Sigmoid colon (tissue), 7 donors: ENCODE results near the gene C13orf46. TPM values are rescaled to one million over a fixed set of nuclear protein-coding genes. Genes with fewer than 3 reads are reported as not detected.

Source experiments
- DNase-seq: peaks from one replicate; pipeline ENCODE4 v3.0.0-alpha.2; 2019
- H3K27ac ChIP-seq, 4 donors: fragments of 200-600 bp; sonication (generic); one replicate each; pipeline ENCODE4 v1.5.1; 2016 to 2019; ENCODE audit warnings: mild to moderate bottlenecking in 1 of 4
- H3K27me3 ChIP-seq, 3 donors: fragments of 200-600 bp; sonication (generic); one replicate each; pipeline ENCODE4 v1.5.1; 2019; ENCODE audit warnings: mild to moderate bottlenecking in 1 of 3
- H3K36me3 ChIP-seq, 4 donors: fragments of 200-600 bp; sonication (generic); one replicate each; pipeline ENCODE4 v1.5.1; 2016 to 2019
- H3K4me1 ChIP-seq, 4 donors: fragments of 200-600 bp; sonication (generic); one replicate each; pipeline ENCODE4 v1.5.1; 2017 to 2019
- H3K4me3 ChIP-seq, 4 donors: fragments of 200-600 bp; sonication (generic); one replicate each; pipeline ENCODE4 v1.5.1; 2017 to 2019; ENCODE audit warnings: mild to moderate bottlenecking in 2 of 4, moderate library complexity in 1 of 4
- H3K9me3 ChIP-seq, 4 donors: fragments of 200-600 bp in 3 of 4; sonication (generic) in 3 of 4; one replicate each; pipeline versions ENCODE4 v1.5.1 to v1.6.1; 2013 to 2019
- CTCF ChIP-seq, 4 experiments: fragments of 450-650 bp in 3 of 4; fragments of 200-600 bp in 1 of 4; IDR thresholded peaks; one replicate each; pipeline ENCODE4 v1.5.1; 2016 to 2019; ENCODE audit warnings: antibody characterized with exemption in 4 of 4, mild to moderate bottlenecking in 3 of 4, moderate library complexity in 2 of 4
- EP300 ChIP-seq, 4 donors: sonication (generic); formaldehyde crosslinking; IDR thresholded peaks; one replicate each; pipeline ENCODE4 v1.6.1; 2017; ENCODE audit warnings: antibody characterized with exemption in 4 of 4
- POLR2A ChIP-seq, 2 donors: fragments of 450-650 bp; IDR thresholded peaks; one replicate each; pipeline ENCODE4 v1.6.1; 2016; ENCODE audit warnings: antibody characterized with exemption in 2 of 2, mild to moderate bottlenecking in 2 of 2, moderate library complexity in 2 of 2
- POLR2AphosphoS5 ChIP-seq, 4 donors: sonication (generic); formaldehyde crosslinking; IDR thresholded peaks; one replicate each; pipeline ENCODE4 v1.6.1; 2017; ENCODE audit warnings: antibody characterized with exemption in 4 of 4
- WGBS, 2 donors: extraction: QIAGEN DNeasy Blood & Tissue Kit; methylation state at CpG; one replicate each; pipeline ENCODE4 v1.1.7; 2013; 5-methylcytosine and 5-hydroxymethylcytosine counted together
- intact Hi-C: fragments of 100-400 bp; cut with DNase I; formaldehyde crosslinking; loops from one replicate; pipeline ENCODE4 v1.15.1; 2023
- polyA plus RNA-seq, 3 donors: library from polyadenylated mRNA; stranded (reverse); fragments of 200-250 nt; gene quantifications; one replicate each; pipeline ENCODE4 v1.2.3, GENCODE V29; 2013
- total RNA-seq, 4 donors: library from RNA; depleted of rRNA; stranded (reverse); fragments of >200 nt; gene quantifications; one replicate each; pipeline ENCODE4 v1.1.0, GENCODE V29; 2016
- donor health status: healthy with polysubstance abuse.
- donor health status: Bipolar disorder and iron deficiency.
- donor health status: healthy.

C13orf46 gene
- total RNA-seq (10 to 100 TPM in 1 of 4 donors, under 1 TPM in 2, not detected in 1; 0.71 to 11.9 (median 0.81) TPM), polyA plus RNA-seq (1 to 10 TPM in 1 of 3 donors, under 1 TPM in 1, not detected in 1; 0.23 to 1.2 TPM)

DNA sequence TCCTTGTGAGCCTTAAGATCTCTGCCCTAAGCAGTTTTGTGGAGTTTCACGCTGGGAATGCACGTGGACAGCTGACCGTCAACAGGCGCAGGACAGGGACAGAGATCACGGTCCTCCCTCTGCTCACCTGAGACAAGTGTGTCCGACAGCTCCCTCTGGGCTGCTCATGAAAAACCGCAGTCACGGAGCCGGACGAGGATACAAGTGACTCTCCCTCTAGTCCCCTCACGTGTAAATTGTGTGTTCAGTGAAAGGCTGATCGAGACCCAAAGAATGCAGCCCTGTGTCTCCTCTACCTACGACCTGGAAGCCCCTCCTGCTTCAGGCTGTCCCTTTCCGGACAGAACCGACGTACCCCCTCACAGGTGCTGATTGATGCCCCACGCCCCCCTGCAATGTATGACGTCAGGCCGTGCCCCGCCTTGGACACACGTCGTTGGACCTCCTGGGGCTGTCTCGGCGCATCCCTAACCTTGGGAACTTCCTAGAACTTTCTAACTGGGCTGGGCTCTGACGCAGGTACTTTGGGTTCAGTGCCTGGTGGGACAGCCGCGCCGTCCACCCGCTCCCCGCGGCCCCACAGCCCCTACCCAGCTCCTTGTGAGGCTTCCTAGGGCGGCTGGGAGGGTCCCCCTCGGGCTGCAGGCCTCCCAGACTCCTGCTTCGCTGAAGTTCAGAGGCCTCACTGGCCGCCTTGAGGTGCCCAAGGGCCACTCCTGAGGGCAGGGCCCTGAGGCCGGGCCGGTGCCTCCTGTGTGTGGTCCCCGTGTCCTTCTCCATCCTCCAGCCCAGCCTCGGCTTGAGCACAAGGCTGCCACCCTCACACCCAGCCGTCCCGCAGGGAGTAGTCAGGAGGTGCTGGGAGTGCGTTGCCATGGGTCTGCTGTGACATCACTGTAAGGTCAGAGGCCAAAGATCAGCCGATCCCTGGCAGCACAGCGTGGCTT lies at the start of gene C13orf46:
Gene C13orf46 (minus strand): TSS at position 859 of the 947 bp plus-strand sequence. CDS start 79 bp downstream, at position 780.
- Histone ChIP-seq H3K27ac (peak within 1 kb of the TSS in 1 of 4 donors; percentile 89), H3K4me3 (no peak within 1 kb of the TSS), H3K36me3 (peaks cover 4 to 36% (median 10%) of the 10 kb centered on the region in 4 donors), H3K9me3 (no peaks in the 10 kb centered on the region), H3K4me1 (peaks cover 0 to 29% (median 25%) of the 10 kb centered on the region in 4 donors), H3K27me3 (no peaks in the 10 kb centered on the region)
- 85 to 91% methylated on average over 44 of the region's 44 CpGs for WGBS, 2 donors
- peak; percentile 64 for DNase-seq
- intact Hi-C loops, result no loop called here
- TF ChIP-seq POLR2A (IDR thresholded peaks at IDR 0.05), result no peak
- TF ChIP-seq EP300 (IDR thresholded peaks at IDR 0.05), result no peak
- TF ChIP-seq CTCF (IDR thresholded peaks at IDR 0.05), result no peak
- no peak for TF ChIP-seq POLR2AphosphoS5 (IDR thresholded peaks at IDR 0.05)

DNA sequence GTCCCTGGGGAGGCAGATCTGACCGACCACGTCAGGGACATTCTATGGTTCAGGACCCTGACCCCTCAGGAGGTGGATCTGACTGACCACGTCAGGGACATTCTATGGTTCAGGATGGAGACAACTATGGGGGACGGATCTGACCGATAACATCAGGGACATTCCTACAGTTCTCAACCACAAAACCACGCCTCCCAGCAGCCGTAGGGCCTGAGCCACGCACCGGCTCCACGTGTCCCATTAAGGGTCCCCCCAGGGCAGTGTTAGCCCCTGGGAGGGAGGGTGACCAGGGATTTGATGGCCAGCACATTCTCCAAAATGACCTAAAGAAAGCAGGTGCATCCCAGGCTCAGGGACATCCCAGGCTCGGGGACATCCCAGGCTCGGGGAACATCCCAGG lies 49.0 kb upstream of the C13orf46 start:
- no peak for TF ChIP-seq CTCF (IDR thresholded peaks at IDR 0.05)
- no peak for TF ChIP-seq POLR2AphosphoS5 (IDR thresholded peaks at IDR 0.05)
- TF ChIP-seq EP300 (IDR thresholded peaks at IDR 0.05), result no peak
- no peak for TF ChIP-seq POLR2A (IDR thresholded peaks at IDR 0.05)
- intact Hi-C loops, result no loop called here
- no peak for DNase-seq
- Histone ChIP-seq H3K4me1 (peaks cover 0 to 32% (median 29%) of the 10 kb centered on the region in 4 donors), H3K27ac (no peak overlapping the region), H3K4me3 (no peak overlapping the region), H3K36me3 (peaks cover 0 to 56% (median 24%) of the 10 kb centered on the region in 4 donors), H3K27me3 (no peaks in the 10 kb centered on the region), H3K9me3 (no peaks in the 10 kb centered on the region)
- 90 to 93% methylated on average over 12 of the region's 12 CpGs for WGBS, 2 donors

DNA sequence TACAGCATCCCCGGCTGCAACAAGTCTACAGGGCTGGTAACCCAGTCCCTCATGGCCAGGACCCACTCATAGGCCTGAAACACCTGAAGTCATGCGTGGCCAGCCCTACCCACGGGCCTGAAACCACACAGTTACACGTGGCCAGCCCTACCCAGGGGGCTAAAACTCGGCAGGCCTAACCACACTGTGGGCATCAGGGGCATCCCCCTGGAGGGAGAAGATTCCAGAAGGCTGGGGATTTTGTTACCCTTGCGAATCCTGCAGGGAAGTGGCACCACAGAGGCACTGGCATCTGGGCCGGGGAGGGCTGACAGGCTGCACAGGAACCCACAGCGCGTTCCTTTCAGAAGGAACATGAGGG lies 48.4 kb upstream of the C13orf46 start:
- H3K4me3 ChIP-seq, result no peak overlapping the region
- H3K36me3 ChIP-seq, result peaks cover 2 to 62% (median 24%) of the 10 kb centered on the region in 4 donors
- H3K27me3 ChIP-seq, result no peaks in the 10 kb centered on the region
- no peak overlapping the region for H3K27ac ChIP-seq
- no peak for DNase-seq
- intact Hi-C loops, result no loop called here
- peaks cover 0 to 26% (median 23%) of the 10 kb centered on the region in 4 donors for H3K4me1 ChIP-seq
- H3K9me3 ChIP-seq, result no peaks in the 10 kb centered on the region
- no peak for TF ChIP-seq POLR2A (IDR thresholded peaks at IDR 0.05)
- TF ChIP-seq CTCF (IDR thresholded peaks at IDR 0.05), result no peak
- TF ChIP-seq POLR2AphosphoS5 (IDR thresholded peaks at IDR 0.05), result no peak
- TF ChIP-seq EP300 (IDR thresholded peaks at IDR 0.05), result no peak
- 87 to 90% methylated on average over 9 of the region's 9 CpGs for WGBS, 2 donors

DNA sequence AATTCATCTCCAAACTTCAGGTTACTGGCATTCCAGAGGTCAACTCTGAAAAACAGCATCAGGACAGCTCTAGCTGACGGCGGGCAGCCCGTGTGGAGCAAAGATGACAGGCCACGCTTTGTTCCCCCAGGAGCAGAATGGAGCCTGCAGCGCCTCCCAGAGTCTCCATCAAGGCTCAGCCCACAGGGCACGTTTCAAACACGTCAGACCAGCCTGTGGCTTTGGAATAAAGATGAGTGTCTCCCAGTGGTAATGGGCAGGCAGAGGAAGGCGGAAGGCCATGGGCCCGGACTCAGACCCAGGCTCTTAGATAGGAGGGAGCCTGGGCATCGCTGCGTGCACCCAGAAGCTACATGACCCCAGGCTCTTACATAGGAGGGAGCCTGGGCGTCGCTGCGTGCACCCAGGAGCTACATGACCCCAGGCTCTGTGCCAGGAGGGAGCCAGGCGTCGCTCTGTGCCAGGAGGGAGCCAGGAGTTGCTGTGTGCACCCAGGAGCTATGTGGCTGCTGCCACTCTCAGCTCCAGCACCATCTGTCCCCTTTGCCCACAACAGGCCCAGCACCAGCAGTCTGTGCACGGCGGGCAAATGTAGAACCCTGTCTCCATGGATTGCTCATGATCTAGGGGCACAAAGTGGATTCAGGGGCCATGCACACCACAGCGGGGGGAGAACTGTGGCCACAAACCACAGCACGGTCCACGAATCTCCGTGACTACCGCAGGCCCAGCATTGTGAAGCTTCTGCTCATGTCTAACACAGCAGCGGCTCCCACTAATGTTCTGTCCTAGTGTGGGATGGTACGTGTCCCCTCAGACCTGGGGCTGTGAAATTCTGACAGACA lies 47.8 kb upstream of the C13orf46 start:
- intact Hi-C loops, result no loop called here
- no peak for TF ChIP-seq CTCF (IDR thresholded peaks at IDR 0.05)
- no peak for TF ChIP-seq POLR2A (IDR thresholded peaks at IDR 0.05)
- TF ChIP-seq EP300 (IDR thresholded peaks at IDR 0.05), result no peak
- no peak for TF ChIP-seq POLR2AphosphoS5 (IDR thresholded peaks at IDR 0.05)
- Histone ChIP-seq H3K36me3 (peaks cover 6 to 68% (median 25%) of the 10 kb centered on the region in 4 donors), H3K27me3 (no peaks in the 10 kb centered on the region), H3K4me1 (peaks cover 0 to 20% (median 17%) of the 10 kb centered on the region in 4 donors), H3K4me3 (no peak overlapping the region), H3K27ac (no peak overlapping the region), H3K9me3 (no peaks in the 10 kb centered on the region)
- 86% methylated on average over 25 of the region's 25 CpGs for WGBS, 2 donors
- no peak for DNase-seq
